Measurements from ENCODE around the gene MTOR.

Gene MTOR

DNA sequence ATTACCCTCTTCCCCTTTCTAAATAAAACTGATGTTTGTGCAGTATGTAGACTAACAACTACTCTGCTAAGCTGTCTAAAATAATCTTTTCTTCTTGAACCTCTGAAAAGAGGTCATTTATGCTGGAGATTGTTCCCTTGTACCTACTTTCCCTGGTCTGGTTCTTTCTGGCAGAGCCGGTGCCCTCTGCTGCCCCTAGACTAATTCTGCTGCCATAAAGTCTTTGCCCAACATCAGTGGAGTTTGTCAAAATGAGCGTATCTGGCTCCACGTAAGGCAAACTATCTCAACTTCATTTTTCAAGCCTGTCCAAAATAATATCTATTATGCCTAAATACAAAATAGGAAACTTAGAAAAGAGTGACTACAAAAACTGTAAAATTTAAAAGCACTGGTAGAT, 104.1 kb downstream of the MTOR start:
- no peak for TF ChIP-seq CTCF (IDR thresholded peaks at IDR 0.05; ENCODE audit: low read depth, low read length)
- no peak for DNase-seq
- peak overlapping the region; percentile 79 for H3K27ac ChIP-seq

GRCh38 chr1:11157867-11158266, 104.5 kb downstream of the MTOR start:
- peak; percentile 73 for DNase-seq
- H3K4me3 ChIP-seq (ENCODE audit: low read depth, low read length) = no peak overlapping the region
- H3K27ac ChIP-seq = peak overlapping the region; percentile 79
- no peaks in the 10 kb centered on the region for H3K27me3 ChIP-seq (ENCODE audit: insufficient read depth, low read depth, severe bottlenecking)
- no peak for TF ChIP-seq CTCF (IDR thresholded peaks at IDR 0.05; ENCODE audit: low read depth, low read length)
- H3K36me3 ChIP-seq = peaks cover 42% of the 10 kb centered on the region
- no peaks in the 10 kb centered on the region for H3K9me3 ChIP-seq (ENCODE audit: severe bottlenecking)

More for the DNA sequence above, 104.1 kb downstream of the MTOR start:
- peaks cover 38% of the 10 kb centered on the region for H3K36me3 ChIP-seq
- H3K9me3 ChIP-seq (ENCODE audit: severe bottlenecking) = no peaks in the 10 kb centered on the region
- H3K4me3 ChIP-seq (ENCODE audit: low read depth, low read length) = no peak overlapping the region
- no peaks in the 10 kb centered on the region for H3K27me3 ChIP-seq (ENCODE audit: insufficient read depth, low read depth, severe bottlenecking)

- no peak for TF ChIP-seq CTCF (IDR thresholded peaks at IDR 0.05; ENCODE audit: low read depth, low read length)
- Histone ChIP-seq H3K4me3 (ENCODE audit: low read depth, low read length) (no peak overlapping the region), H3K36me3 (peaks cover 45% of the 10 kb centered on the region), H3K9me3 (ENCODE audit: severe bottlenecking) (no peaks in the 10 kb centered on the region), H3K27ac (peak overlapping the region; percentile 79), H3K27me3 (ENCODE audit: insufficient read depth, low read depth, severe bottlenecking) (no peaks in the 10 kb centered on the region)
- DNase-seq = peak; percentile 59
These were observed 105.0 kb downstream of the MTOR start for GRCh38 chr1:11157394-11157793.

DNA sequence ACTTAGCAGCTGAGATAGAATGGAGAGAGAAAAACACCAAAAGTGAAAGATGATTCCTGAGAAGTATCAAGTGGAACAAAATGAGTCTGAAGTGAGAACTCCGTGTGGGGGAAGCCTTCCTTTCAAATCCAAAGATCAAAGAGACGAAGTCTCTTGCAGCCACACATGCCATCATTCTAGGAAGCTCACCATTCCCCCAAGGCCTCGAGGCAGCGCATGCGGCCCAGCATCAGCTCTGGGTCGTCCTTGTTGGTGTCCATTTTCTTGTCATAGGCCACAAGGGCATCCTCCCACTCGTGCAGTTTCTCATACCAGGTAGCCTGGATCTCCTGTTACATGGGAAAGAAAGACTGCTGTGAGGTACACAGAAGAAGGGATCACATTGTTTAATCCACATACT, 105.4 kb downstream of the MTOR start:
- TF ChIP-seq CTCF (IDR thresholded peaks at IDR 0.05; ENCODE audit: low read depth, low read length) = no peak
- H3K9me3 ChIP-seq (ENCODE audit: severe bottlenecking) = no peaks in the 10 kb centered on the region
- H3K36me3 ChIP-seq = peaks cover 48% of the 10 kb centered on the region
- no peaks in the 10 kb centered on the region for H3K27me3 ChIP-seq (ENCODE audit: insufficient read depth, low read depth, severe bottlenecking)
- peak overlapping the region; percentile 79 for H3K27ac ChIP-seq
- no peak overlapping the region for H3K4me3 ChIP-seq (ENCODE audit: low read depth, low read length)
- DNase-seq = no peak

DNA sequence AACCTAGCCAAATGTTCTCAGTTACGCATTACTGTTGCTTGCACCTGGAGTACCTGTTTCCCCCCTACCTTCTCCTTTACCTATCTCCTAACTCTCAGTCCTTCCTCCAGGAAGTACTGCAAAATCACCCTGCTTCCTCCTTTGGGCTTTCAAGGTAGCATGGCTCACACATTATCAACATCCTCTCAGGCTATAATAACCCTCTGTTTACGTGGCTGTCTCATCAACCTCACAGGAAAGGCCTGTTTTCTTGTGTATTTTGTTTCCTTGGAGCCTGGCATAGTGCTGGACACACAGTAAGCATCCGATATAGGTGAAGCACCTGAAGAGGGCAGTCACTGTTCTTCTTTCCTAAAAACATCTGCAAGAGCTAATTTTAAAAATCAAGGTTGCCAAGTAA, 105.9 kb downstream of the MTOR start:
- no peak for TF ChIP-seq CTCF (IDR thresholded peaks at IDR 0.05; ENCODE audit: low read depth, low read length)
- Histone ChIP-seq H3K27ac (peak overlapping the region; percentile 79), H3K4me3 (ENCODE audit: low read depth, low read length) (no peak overlapping the region), H3K36me3 (peaks cover 51% of the 10 kb centered on the region), H3K27me3 (ENCODE audit: insufficient read depth, low read depth, severe bottlenecking) (no peaks in the 10 kb centered on the region), H3K9me3 (ENCODE audit: severe bottlenecking) (no peaks in the 10 kb centered on the region)
- DNase-seq = no peak

GRCh38 chr1:11153184-11153583, 109.2 kb downstream of the MTOR start:
- Histone ChIP-seq H3K9me3 (ENCODE audit: severe bottlenecking) (no peaks in the 10 kb centered on the region), H3K27me3 (ENCODE audit: insufficient read depth, low read depth, severe bottlenecking) (no peaks in the 10 kb centered on the region), H3K4me3 (ENCODE audit: low read depth, low read length) (no peak overlapping the region), H3K27ac (no peak overlapping the region), H3K36me3 (peaks cover 79% of the 10 kb centered on the region)
- no peak for TF ChIP-seq CTCF (IDR thresholded peaks at IDR 0.05; ENCODE audit: low read depth, low read length)
- DNase-seq = no peak
